Activated B cell treated with CpG ODN at 0.5 μM for 24 hours (primary cell): ENCODE measurements around the gene CROCC. TPM values are rescaled to one million over a fixed set of nuclear protein-coding genes. Genes with fewer than 3 reads are reported as not detected.
"Not testable (repeated sequence)": the region's sequence is repeated elsewhere in the genome, so short reads cannot be mapped to it uniquely, and the experiment has no call there.

Experiments used
- ATAC-seq: fragments of 200-7000 bp; cut with Tn5 transposase; one replicate; pipeline ENCODE4 v1.10.0; 2021; ENCODE audit warnings: low read depth, mild to moderate bottlenecking, moderate library complexity
- CTCF ChIA-PET: fragments of 350-600 bp; sonication (Branson Sonifier 250); formaldehyde crosslinking; loops from one replicate; lab custom pipeline; 2021; ENCODE audit warnings: antibody characterized with exemption; lab: Charles Lee
- POLR2A ChIA-PET: fragments of 350-600 bp; sonication (Branson Sonifier 250); formaldehyde crosslinking; loops from one replicate; lab custom pipeline; 2021; ENCODE audit warnings: antibody characterized with exemption; lab: Charles Lee
- DNase-seq: peaks from one replicate; pipeline ENCODE4 v3.0.0; 2022
- H3K27ac Mint-ChIP-seq: one replicate; pipeline ENCODE4 v1.8.0; 2020; ENCODE audit warnings: mixed read lengths
- H3K27me3 Mint-ChIP-seq: one replicate; pipeline ENCODE4 v1.8.0; 2021; ENCODE audit warnings: mixed read lengths
- H3K36me3 Mint-ChIP-seq: one replicate; pipeline ENCODE4 v1.8.0; 2021; ENCODE audit warnings: low read depth, mixed read lengths
- H3K4me1 Mint-ChIP-seq: one replicate; pipeline ENCODE4 v1.8.0; 2021; ENCODE audit warnings: mixed read lengths
- H3K4me3 Mint-ChIP-seq: one replicate; pipeline ENCODE4 v1.8.0; 2020; ENCODE audit warnings: mild to moderate bottlenecking, mixed read lengths
- H3K9me3 Mint-ChIP-seq: one replicate; pipeline ENCODE4 v1.8.0; 2020; ENCODE audit warnings: mixed read lengths
- CTCF ChIP-seq: fragments of 200-600 bp; IDR thresholded peaks from one replicate; pipeline ENCODE4 v1.8.0; 2022; ENCODE audit warnings: antibody characterized with exemption, mild to moderate bottlenecking
- intact Hi-C: fragments of 100-400 bp; cut with micrococcal nuclease; formaldehyde crosslinking; loops from one replicate; pipeline ENCODE4 v1.15.1; 2024
- total RNA-seq: library from RNA; stranded (reverse); gene quantifications from 2 replicates; pipeline ENCODE4 v1.2.3, GENCODE V29; 2022

CROCC gene
- total RNA-seq, 1 donor from 2014 or later: 30.4 TPM

- ATAC-seq, intact Hi-C loops, DNase-seq, H3K9me3 Mint-ChIP-seq, H3K27me3 Mint-ChIP-seq, H3K36me3 Mint-ChIP-seq, CTCF ChIA-PET, POLR2A ChIA-PET: not testable (repeated sequence)
- H3K4me1 Mint-ChIP-seq: peaks cover 34% of the 10 kb centered on the region
- H3K4me3 Mint-ChIP-seq: peak overlapping the region; percentile 38
- peak overlapping the region; percentile 46 for H3K27ac Mint-ChIP-seq
Measured at GRCh38 chr1:16894338-16894737, 27.4 kb upstream of the CROCC start.

- H3K9me3 Mint-ChIP-seq, CTCF ChIA-PET, H3K36me3 Mint-ChIP-seq, DNase-seq, H3K27me3 Mint-ChIP-seq, ATAC-seq, intact Hi-C loops: not testable (repeated sequence)
- Mint-ChIP-seq H3K4me1 (peaks cover 27% of the 10 kb centered on the region), H3K4me3 (peak overlapping the region; percentile 83), H3K27ac (peak overlapping the region; percentile 100)
- POLR2A ChIA-PET: interaction anchor here (1.7 to 3.0 kb wide), 2 partner anchors 8 to 10 kb away, joined by 5 to 62 read pairs; no protein-coding TSS in a partner anchor
Measured at GRCh38 chr1:16895233-16895597, 26.5 kb upstream of the CROCC start.

- Mint-ChIP-seq H3K27ac (peak within 1 kb of the TSS; percentile 100), H3K4me3 (peak within 1 kb of the TSS; percentile 83), H3K4me1 (peaks cover 29% of the 10 kb centered on the region)
- peak; percentile 68 for DNase-seq
- H3K27me3 Mint-ChIP-seq, H3K9me3 Mint-ChIP-seq, H3K36me3 Mint-ChIP-seq, CTCF ChIA-PET: not testable (repeated sequence)
- intact Hi-C loops: loop anchor here (1.0 kb wide), 1 partner anchor 9 kb away; no protein-coding TSS in a partner anchor
- ATAC-seq: peak; percentile 99
- POLR2A ChIA-PET: interaction anchor here (0.6 to 3.0 kb wide), 8 partner anchors 9 to 549 kb away, joined by 3 to 62 read pairs (median 5); no protein-coding TSS in a partner anchor
Measured at GRCh38 chr1:16895598-16896315, 26.0 kb upstream of the CROCC start, which contains the start of gene RNU1-2. Gene RNU1-2, plus strand, starts transcription at chr1:16895980.

- peak; percentile 18 for ATAC-seq
- Mint-ChIP-seq H3K4me3 (peak overlapping the region; percentile 83), H3K27ac (peak overlapping the region; percentile 100), H3K4me1 (peaks cover 37% of the 10 kb centered on the region)
- H3K27me3 Mint-ChIP-seq, CTCF ChIA-PET, H3K36me3 Mint-ChIP-seq, H3K9me3 Mint-ChIP-seq: not testable (repeated sequence)
- intact Hi-C loops: loop anchor here (1.0 kb wide), 1 partner anchor 8 kb away; no protein-coding TSS in a partner anchor
- DNase-seq: peak; percentile 65
- POLR2A ChIA-PET: interaction anchor here (0.6 to 3.0 kb wide), 10 partner anchors 9 to 550 kb away, joined by 3 to 62 read pairs (median 4); no protein-coding TSS in a partner anchor
Measured at GRCh38 chr1:16896316-16897055, 25.2 kb upstream of the CROCC start.

GRCh38 chr1:16897653-16898052, 24.1 kb upstream of the CROCC start:
- intact Hi-C loops: not testable (repeated sequence)

GRCh38 chr1:16898298-16898697, 23.4 kb upstream of the CROCC start:
- H3K36me3 Mint-ChIP-seq, H3K27ac Mint-ChIP-seq, ATAC-seq, H3K4me3 Mint-ChIP-seq, H3K27me3 Mint-ChIP-seq, H3K9me3 Mint-ChIP-seq, DNase-seq, intact Hi-C loops, CTCF ChIA-PET: not testable (repeated sequence)
- POLR2A ChIA-PET: interaction anchor here (0.7 kb wide), 1 partner anchor 287 kb away, joined by 4 read pairs; no protein-coding TSS in a partner anchor
- peaks cover 54% of the 10 kb centered on the region for H3K4me1 Mint-ChIP-seq

More at GRCh38 chr1:16897653-16898052, 24.1 kb upstream of the CROCC start:
- CTCF ChIA-PET, DNase-seq, H3K9me3 Mint-ChIP-seq, H3K36me3 Mint-ChIP-seq, H3K27me3 Mint-ChIP-seq, ATAC-seq: not testable (repeated sequence)
- Mint-ChIP-seq H3K27ac (peak overlapping the region; percentile 80), H3K4me1 (peaks cover 47% of the 10 kb centered on the region), H3K4me3 (peak overlapping the region; percentile 55)
- POLR2A ChIA-PET: interaction anchor here (3.0 kb wide), 1 partner anchor 8 kb away, joined by 62 read pairs; no protein-coding TSS in a partner anchor

- intact Hi-C loops, DNase-seq, H3K27me3 Mint-ChIP-seq, CTCF ChIA-PET, H3K27ac Mint-ChIP-seq, ATAC-seq, H3K36me3 Mint-ChIP-seq, H3K9me3 Mint-ChIP-seq, H3K4me3 Mint-ChIP-seq: not testable (repeated sequence)
- peaks cover 60% of the 10 kb centered on the region for H3K4me1 Mint-ChIP-seq
- POLR2A ChIA-PET: interaction anchor here (0.7 kb wide), 1 partner anchor 287 kb away, joined by 4 read pairs; no protein-coding TSS in a partner anchor
Measured at GRCh38 chr1:16899020-16899419, 22.7 kb upstream of the CROCC start.

- no peak for ATAC-seq
- Mint-ChIP-seq H3K27me3 (no peaks in the 10 kb centered on the region), H3K4me3 (no peak overlapping the region), H3K27ac (peak overlapping the region; percentile 76), H3K4me1 (peaks cover 57% of the 10 kb centered on the region), H3K36me3 (no peaks in the 10 kb centered on the region), H3K9me3 (no peaks in the 10 kb centered on the region)
- no peak for DNase-seq
- ChIA-PET POLR2A (no interaction called here), CTCF (no interaction called here)
- TF ChIP-seq CTCF: no peak
- intact Hi-C loops: no loop called here
Measured at GRCh38 chr1:16900751-16901150, 21.0 kb upstream of the CROCC start.

- peak overlapping the region; percentile 76 for H3K27ac Mint-ChIP-seq
- ATAC-seq, H3K27me3 Mint-ChIP-seq, CTCF ChIA-PET, POLR2A ChIA-PET, H3K9me3 Mint-ChIP-seq, intact Hi-C loops, DNase-seq, H3K36me3 Mint-ChIP-seq: not testable (repeated sequence)
- H3K4me3 Mint-ChIP-seq: peak overlapping the region; percentile 20
- peaks cover 53% of the 10 kb centered on the region for H3K4me1 Mint-ChIP-seq
Measured at GRCh38 chr1:16901371-16901770, 20.4 kb upstream of the CROCC start.
